ENCODE data around the gene TSTD2. TPM values are rescaled to one million over a fixed set of nuclear protein-coding genes. Genes with fewer than 3 reads are reported as not detected.
"Not testable (repeated sequence)": the region's sequence is repeated elsewhere in the genome, so short reads cannot be mapped to it uniquely, and the experiment has no call there.

TSTD2 gene
- total RNA-seq, 1 experiment from 2014 or later = 16.8 TPM

- POLR2A ChIA-PET = not testable (repeated sequence)
- peak; percentile 2 for DNase-seq (ENCODE audit: low spot score)
- CTCF ChIA-PET = interaction anchor here (0.8 kb wide), 1 partner anchor 73 kb away, joined by 4 read pairs; the partner anchor contains the start of gene TMOD1
Observed at GRCh38 chr9:97574921-97575672, 58.1 kb downstream of the TSTD2 start.

GRCh38 chr9:97574101-97574571 is 59.0 kb downstream of the TSTD2 start:
- H3K9me3 Mint-ChIP-seq; DNase-seq (ENCODE audit: low spot score); H3K4me1 Mint-ChIP-seq; ATAC-seq; H3K27ac Mint-ChIP-seq; H3K27me3 Mint-ChIP-seq (ENCODE audit: low read depth); POLR2A ChIA-PET; H3K4me3 Mint-ChIP-seq; H3K36me3 Mint-ChIP-seq: not testable (repeated sequence)
- CTCF ChIA-PET = interaction anchor here (0.8 kb wide), 1 partner anchor 72 kb away, joined by 4 read pairs; the partner anchor contains the start of gene TMOD1

More at GRCh38 chr9:97574921-97575672, 58.1 kb downstream of the TSTD2 start:
- peak; percentile 4; the same call in 1 of the 2 replicates for TF ChIP-seq NFYB (CRISPR knock-in tag; conservative IDR thresholded peaks at IDR 0.05; ENCODE audit: low read depth)
- not testable (repeated sequence) for H3K4me1 Mint-ChIP-seq; H3K27ac Mint-ChIP-seq; H3K27me3 Mint-ChIP-seq (ENCODE audit: low read depth); H3K36me3 Mint-ChIP-seq; ATAC-seq; H3K9me3 Mint-ChIP-seq; H3K4me3 Mint-ChIP-seq

- CTCF ChIA-PET = interaction anchor here (0.6 kb wide), 1 partner anchor 87 kb away, joined by 4 read pairs; no protein-coding TSS in a partner anchor
- H3K27ac Mint-ChIP-seq = no peak overlapping the region
Observed at GRCh38 chr9:97573482-97574073, 59.6 kb downstream of the TSTD2 start.

More at GRCh38 chr9:97573482-97574073, 59.6 kb downstream of the TSTD2 start:
- Mint-ChIP-seq H3K27me3 (ENCODE audit: low read depth) (peaks cover 5% of the 10 kb centered on the region; the same call in 1 of the 2 replicates), H3K9me3 (no peaks in the 10 kb centered on the region), H3K4me3 (no peak overlapping the region), H3K36me3 (no peaks in the 10 kb centered on the region), H3K4me1 (no peaks in the 10 kb centered on the region)
- ATAC-seq = no peak
- POLR2A ChIA-PET = no interaction called here
- TF ChIP-seq SMAD3 (CRISPR knock-in tag; IDR thresholded peaks at IDR 0.05; ENCODE audit: borderline replicate concordance) = no peak
- TF ChIP-seq ZNF232 (CRISPR knock-in tag; IDR thresholded peaks at IDR 0.05) = no peak
- TF ChIP-seq ZNF317 (CRISPR knock-in tag; IDR thresholded peaks at IDR 0.05; ENCODE audit: borderline replicate concordance, low read depth) = no peak
- no peak for TF ChIP-seq ZNF425 (CRISPR knock-in tag; conservative IDR thresholded peaks at IDR 0.05)
- TF ChIP-seq RORB (CRISPR knock-in tag; IDR thresholded peaks at IDR 0.05) = no peak
- no peak for TF ChIP-seq ZNF532 (CRISPR knock-in tag; IDR thresholded peaks at IDR 0.05; ENCODE audit: borderline replicate concordance)
- no peak for TF ChIP-seq GABPB1 (CRISPR knock-in tag; IDR thresholded peaks at IDR 0.05)
- no peak for TF ChIP-seq ATF2 (CRISPR knock-in tag; IDR thresholded peaks at IDR 0.05; ENCODE audit: borderline replicate concordance, low read depth)
- TF ChIP-seq TEAD4 (CRISPR knock-in tag; IDR thresholded peaks at IDR 0.05) = no peak
- no peak for TF ChIP-seq ATF3 (CRISPR knock-in tag; conservative IDR thresholded peaks at IDR 0.05)
- no peak for TF ChIP-seq NFYB (CRISPR knock-in tag; conservative IDR thresholded peaks at IDR 0.05; ENCODE audit: low read depth)
- TF ChIP-seq CBFB (CRISPR knock-in tag; IDR thresholded peaks at IDR 0.05; ENCODE audit: low read depth) = no peak
- TF ChIP-seq ETV6 (CRISPR knock-in tag; IDR thresholded peaks at IDR 0.05) = no peak
- TF ChIP-seq JUN (CRISPR knock-in tag; IDR thresholded peaks at IDR 0.05) = no peak
- no peak for TF ChIP-seq ZNF219 (CRISPR knock-in tag; IDR thresholded peaks at IDR 0.05; ENCODE audit: borderline replicate concordance)
- no peak for DNase-seq (ENCODE audit: low spot score)
